Fibroblast of peridontal ligament (primary cell): Measurements from ENCODE around the gene PLCH1.

Experiments
- DNase-seq: peaks from one replicate; pipeline ENCODE4 v3.0.0-alpha.2; 2010; ENCODE audit errors: extremely low read depth

Gene PLCH1

DNA sequence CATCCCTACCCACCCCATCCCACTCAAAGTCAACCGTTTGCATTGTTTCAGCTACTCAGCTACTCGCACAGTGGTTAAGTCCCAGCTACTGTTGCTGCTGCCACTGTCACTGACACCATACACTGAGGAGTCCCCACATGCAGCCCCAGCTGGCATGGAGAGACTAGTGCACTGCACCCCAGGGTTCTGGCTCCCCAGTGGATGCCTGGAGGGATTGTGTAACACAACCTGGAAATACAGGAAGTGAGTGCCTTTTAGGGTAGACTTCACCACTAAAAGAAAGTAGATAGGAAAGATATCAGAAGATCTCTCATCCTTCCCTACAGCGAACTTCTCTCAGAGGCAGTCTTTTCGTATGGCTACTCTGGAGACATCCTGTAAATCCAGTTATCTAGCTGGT lies 282.2 kb downstream of the PLCH1 start:
- no peak for DNase-seq

DNA sequence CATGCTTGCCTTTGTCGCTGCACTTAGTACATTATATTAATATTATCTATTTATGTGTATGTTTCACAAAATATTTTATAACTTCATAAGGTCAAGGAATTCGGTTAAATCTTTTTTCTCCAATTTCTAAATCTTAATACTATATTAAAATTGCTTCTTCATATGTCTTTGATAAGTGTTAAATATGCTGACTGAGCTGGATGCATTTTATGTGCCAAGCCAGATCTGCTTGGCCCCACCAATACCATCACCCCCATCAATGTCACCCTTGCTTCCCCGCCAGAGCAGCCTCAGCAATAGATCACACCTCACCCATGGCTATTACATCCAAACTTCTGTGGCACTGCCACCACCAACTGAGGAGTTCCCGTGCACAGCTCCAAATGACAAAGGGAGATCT lies 287.3 kb downstream of the PLCH1 start:
- DNase-seq = no peak

GRCh38 chr3:155455765-155456164 lies 289.1 kb downstream of the PLCH1 start:
- DNase-seq = no peak

DNA sequence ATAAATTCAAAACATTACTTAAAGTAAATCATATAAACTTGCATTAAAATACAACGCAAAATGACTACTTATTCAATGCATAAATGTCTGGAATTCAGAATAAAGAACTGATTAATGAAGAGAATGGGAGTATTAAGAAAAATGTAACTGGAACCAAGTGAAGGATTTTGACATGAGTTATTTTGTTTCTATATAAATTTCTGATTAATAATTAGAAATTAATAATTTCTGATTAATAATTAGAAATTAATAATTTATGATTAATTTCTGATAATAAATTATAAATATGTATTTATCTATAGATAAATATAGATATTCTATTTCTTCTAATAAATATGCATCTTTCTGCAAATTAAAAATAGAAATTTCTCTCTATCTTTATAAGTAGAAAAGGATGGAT lies 291.4 kb downstream of the PLCH1 start:
- no peak for DNase-seq

DNA sequence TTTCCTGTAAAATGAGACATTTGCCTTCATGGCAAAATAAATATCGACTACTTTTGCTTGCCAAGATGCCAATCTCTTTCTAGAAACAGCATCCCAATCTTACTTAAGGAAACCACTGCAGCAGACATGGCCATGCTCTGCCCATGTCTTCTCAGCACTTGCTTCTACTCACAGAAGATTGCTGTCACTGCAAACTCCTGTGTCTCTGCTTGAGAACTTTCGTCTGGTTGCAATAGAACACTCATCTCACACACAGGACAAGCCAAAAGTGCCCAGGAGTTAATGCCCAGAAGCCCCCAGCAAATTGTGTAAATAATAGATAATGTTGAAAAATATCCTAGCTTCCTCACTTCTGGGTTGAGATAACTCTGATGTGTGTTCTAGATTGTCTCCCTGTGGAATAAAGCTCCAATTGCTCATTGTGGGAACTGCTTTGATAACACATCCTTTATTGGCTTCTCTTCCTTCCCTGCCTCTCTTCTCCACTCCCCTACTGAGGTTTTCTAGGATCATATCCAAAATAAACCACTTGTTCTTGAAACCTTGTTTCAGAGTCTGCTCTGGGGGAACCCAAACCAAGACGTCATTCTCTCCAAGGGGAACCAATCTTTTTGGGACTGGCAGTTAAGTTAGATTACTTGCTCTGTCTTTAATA lies 295.1 kb downstream of the PLCH1 start:
- peak; percentile 47 for DNase-seq

DNA sequence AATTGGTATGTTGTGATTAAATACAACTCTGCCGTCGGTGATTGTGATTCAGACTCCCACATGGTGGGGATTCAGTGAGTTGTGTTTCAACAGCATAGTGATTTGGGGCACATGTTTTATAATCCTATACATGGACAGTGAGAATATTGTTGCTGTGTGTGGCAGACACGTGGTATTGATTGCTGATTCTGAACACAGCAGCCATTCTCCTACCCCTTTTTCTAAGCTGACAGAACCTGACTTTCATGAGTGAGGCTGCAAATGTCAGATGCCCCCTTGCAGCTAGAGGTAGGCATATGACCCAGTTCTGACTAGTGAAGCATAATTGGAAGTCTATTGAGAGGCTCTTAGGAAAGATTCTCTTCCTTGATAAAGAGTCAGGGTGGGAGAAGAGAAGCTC lies 296.3 kb downstream of the PLCH1 start:
- no peak for DNase-seq

GRCh38 chr3:155446366-155446765 lies 298.5 kb downstream of the PLCH1 start:
- no peak for DNase-seq

DNA sequence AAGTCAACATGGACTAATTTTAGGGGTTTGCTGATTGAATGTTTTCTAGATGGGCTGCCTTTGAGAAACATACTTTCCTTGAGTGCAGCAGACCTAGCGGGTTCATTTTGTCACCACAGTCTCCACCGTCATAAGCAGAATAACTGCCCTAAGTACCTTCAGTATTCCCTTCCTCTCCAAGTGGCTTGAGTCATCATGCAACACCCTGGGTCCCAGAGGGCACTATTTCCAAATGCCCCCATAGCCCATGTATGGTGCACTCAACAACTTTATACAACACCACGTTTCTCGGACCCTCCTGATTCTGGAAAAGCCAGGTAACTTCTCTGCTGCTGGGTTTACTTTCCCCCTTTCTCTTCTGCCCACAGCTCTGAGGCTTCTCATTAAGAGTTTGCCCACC lies 300.1 kb downstream of the PLCH1 start:
- DNase-seq = no peak

DNA sequence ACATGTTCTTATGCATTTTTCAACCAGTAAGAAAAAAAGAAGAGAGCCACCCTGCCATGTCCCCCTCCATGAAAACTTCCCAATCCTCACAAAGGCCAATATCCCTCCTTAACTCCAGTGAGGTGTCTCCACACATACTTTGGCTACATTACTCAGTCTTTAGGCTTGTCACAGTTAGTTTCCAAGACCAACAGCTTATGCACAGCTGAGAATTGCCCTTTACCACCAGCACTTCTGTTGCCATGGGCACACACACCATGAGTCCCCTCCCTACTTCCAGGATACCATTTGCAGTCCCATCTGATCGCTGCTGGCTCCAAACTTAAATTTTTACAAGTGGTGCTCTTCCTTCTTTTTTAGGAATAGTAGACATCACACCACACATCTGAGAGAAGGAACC lies 301.1 kb downstream of the PLCH1 start:
- no peak for DNase-seq

DNA sequence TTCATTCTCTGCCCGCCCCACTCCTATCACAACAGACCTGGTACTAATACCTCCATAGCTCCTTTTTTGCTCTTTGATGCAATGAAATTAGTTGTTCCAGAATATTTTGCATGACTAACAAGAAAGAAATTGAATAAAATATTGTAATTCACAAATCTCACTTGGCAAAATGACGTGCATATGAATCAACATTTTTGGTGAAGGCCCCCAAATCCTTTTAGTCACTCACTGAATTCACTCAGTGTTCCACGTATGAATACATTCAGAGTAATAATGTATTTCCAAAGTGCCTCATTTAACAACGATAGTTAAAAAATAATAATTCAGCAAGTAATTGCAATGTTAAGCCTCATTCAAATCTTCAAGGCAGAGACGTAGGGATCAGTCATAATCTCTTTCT lies 302.8 kb downstream of the PLCH1 start:
- DNase-seq = peak; percentile 15

DNA sequence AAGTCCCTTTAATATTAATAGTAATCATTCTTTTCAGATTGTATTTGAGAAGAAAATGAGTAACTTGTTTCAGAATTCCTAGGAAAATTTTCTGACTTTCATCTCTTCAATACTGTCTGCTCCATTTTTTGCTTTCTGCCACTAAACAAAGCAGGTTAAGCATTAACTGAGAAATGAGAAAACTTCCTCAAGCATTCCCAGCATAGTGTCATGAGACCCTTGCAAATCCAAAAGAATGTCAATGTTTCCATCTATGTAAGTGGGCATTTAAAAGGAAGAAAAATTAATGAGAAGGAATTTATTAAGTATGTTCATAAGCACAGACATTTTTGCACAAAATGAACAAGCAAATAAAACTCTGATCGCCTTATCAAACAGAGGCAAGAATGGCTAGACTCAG lies 303.4 kb downstream of the PLCH1 start:
- DNase-seq = no peak

GRCh38 chr3:155441026-155441425 lies 303.8 kb downstream of the PLCH1 start:
- DNase-seq = no peak

- DNase-seq = peak; percentile 67
These were observed 309.1 kb downstream of the PLCH1 start for GRCh38 chr3:155435821-155436220.

DNA sequence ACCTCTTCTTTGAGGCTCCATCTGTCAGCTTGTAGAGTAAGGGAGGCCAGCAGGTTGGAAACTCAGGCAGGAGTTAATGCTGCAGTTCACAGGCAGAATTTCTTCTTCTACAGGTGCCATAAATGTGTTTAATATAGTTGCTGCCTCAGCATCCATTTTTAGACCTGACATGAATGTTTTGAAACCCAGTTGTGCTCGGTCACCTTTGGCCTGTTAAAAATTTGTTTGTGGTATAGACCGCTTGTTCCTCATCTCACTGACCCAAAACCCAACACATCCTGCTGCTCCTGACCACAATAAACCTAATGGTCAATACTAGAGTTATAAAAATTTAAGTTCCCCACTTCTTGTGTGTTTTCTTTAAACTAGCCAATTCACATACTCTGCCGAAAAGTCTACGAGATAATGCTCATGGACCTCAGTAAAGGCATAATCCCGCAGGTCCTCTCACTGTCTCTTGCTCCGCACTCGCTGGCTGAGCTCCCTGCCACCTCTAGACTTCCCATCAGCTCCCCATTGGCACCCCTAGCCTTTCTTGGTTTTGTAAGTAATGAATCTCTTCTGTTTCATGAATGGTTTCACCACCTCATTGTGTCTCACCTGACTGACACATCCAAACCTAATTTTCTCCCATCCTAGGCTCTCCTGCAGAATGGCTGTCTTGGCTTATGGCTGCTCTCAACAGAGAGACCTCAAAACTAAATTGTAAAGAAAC lies 312.9 kb downstream of the PLCH1 start:
- DNase-seq = no peak

- peak; percentile 83 for DNase-seq
These were observed 316.3 kb downstream of the PLCH1 start for GRCh38 chr3:155428563-155428962.

- DNase-seq = no peak
These were observed 318.2 kb downstream of the PLCH1 start for GRCh38 chr3:155426524-155427230.

- no peak for DNase-seq
These were observed 319.5 kb downstream of the PLCH1 start for GRCh38 chr3:155425396-155425795.

DNA sequence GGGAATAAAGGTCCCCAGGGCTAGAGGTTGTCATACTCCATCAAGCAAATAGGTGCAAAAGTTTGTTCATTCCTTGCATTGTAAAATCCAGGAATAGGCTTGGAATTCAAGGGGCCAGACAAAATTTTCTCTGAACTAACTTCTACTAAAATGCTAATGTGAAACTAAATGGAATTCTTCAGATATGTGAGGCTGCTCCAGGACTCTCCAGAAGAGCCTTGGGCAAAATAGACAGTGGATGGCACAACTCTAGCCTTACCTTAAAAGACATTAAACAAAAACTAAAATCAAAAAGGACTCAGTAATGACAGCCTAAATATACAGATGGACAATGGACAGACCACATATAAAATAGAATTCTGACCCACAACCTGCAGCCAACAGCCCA lies 320.6 kb downstream of the PLCH1 start:
- DNase-seq = no peak

DNA sequence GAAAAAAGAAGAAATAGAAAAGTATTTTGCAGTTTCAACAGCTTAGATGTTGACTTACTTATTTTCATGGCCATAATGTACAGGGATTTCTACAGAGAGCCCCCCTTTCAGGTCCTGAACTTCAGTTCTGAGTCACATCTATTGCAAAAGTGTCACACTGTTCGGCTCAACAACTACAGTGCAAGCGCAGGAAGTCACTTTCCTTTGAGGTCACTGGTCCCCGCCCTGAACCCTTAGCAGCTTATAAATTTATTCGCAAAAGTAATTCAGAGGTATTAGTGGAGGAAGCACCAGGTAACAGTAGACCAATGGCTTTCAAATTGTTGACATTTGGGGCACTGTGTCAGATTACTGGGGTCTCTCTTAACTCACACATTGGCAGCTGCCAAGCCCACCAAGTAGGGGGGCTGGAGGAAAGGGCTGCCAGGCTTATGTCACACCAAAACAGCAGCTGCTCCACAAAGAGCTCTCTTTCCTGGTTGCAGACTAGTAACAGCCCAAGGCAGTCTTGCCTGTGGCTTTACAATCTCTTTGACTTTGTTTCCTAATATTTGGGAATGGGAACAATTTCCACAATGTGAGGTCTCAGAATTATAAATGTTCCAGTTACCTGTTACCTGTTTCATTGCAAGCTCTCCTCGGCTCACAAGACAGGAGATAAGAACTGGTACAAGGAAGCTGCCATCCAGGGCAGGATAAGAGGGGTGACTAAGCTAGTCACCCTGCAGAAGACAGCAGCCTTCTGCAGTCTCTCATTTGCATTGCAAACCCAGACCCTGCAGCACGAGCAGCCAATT lies 321.1 kb downstream of the PLCH1 start:
- DNase-seq = no peak

GRCh38 chr3:155420881-155421486 lies 323.9 kb downstream of the PLCH1 start:
- DNase-seq = no peak

- DNase-seq = peak; percentile 23
These were observed 324.5 kb downstream of the PLCH1 start for GRCh38 chr3:155420406-155420805.

- DNase-seq = no peak
These were observed 326.5 kb downstream of the PLCH1 start for GRCh38 chr3:155418407-155418806.
